K562 (cell line): ENCODE results near the gene CRYBA1. TPM values are rescaled to one million over a fixed set of nuclear protein-coding genes. Genes with fewer than 3 reads are reported as not detected.
A peak's percentile ranks its signal among the peaks of the same experiment; 100 is the strongest.

Experiments used
- ARHGAP35 ChIP-seq: fragments of 450-650 bp; IDR thresholded peaks from 2 replicates; pipeline ENCODE4 v1.6.1; 2018; ENCODE audit not compliant: partially characterized antibody
- ATF6 ChIP-seq: sonication (generic); formaldehyde crosslinking; IDR thresholded peaks from 2 replicates; pipeline ENCODE4 v1.4.0; 2020; ENCODE audit warnings: mild to moderate bottlenecking, missing genetic modification reagents
- CEBPB ChIP-seq: fragments of 450-650 bp; IDR thresholded peaks from 2 replicates; pipeline ENCODE4 v1.6.1; 2016; ENCODE audit warnings: missing genetic modification characterization, missing compliant biosample characterization
- CEBPG ChIP-seq, 3 experiments: fragments of 200-800 bp in 1 of 3; sonication (Bioruptor generic) in 1 of 3; sonication (generic) in 1 of 3; formaldehyde crosslinking in 1 of 3; IDR thresholded peaks in 2 of 3; conservative IDR thresholded peaks in 1 of 3; 2 replicates each; pipeline versions ENCODE4 v1.6.1 to v1.8.0; 2016 to 2022; ENCODE audit warnings: missing compliant biosample characterization in 2 of 3, missing genetic modification characterization in 2 of 3, mild to moderate bottlenecking in 1 of 3, missing genetic modification reagents in 1 of 3
- CTCF ChIP-seq, 3 experiments: IDR thresholded peaks in 2 of 3; conservative IDR thresholded peaks in 1 of 3; 2 replicates each; pipeline ENCODE4 v1.5.1; 2011 to 2012; ENCODE audit warnings: low read length in 3 of 3, mild to moderate bottlenecking in 3 of 3, control low read depth in 2 of 3, improper control_type of control experiment in 1 of 3, inconsistent platforms in 1 of 3, low read depth in 1 of 3, mixed read lengths in 1 of 3, moderate library complexity in 1 of 3; ENCODE audit not compliant: insufficient read depth in 2 of 3
- DACH1 ChIP-seq: fragments of 450-650 bp; IDR thresholded peaks from 2 replicates; pipeline ENCODE4 v1.6.1; 2018; ENCODE audit not compliant: partially characterized antibody
- NUFIP1 ChIP-seq: fragments of 450-650 bp; IDR thresholded peaks from 2 replicates; pipeline ENCODE4 v1.6.1; 2018; ENCODE audit not compliant: partially characterized antibody
- SMC3 ChIP-seq: conservative IDR thresholded peaks from 2 replicates; pipeline ENCODE4 v1.6.1; 2011; ENCODE audit warnings: low read depth, low read length, improper control_type of control experiment; ENCODE audit not compliant: insufficient read depth
- SPI1 ChIP-seq: IDR thresholded peaks from 2 replicates; pipeline ENCODE4 v1.6.1; 2011; ENCODE audit warnings: low read depth, low read length, control low read depth, borderline replicate concordance
- ZNF263 ChIP-seq: sonication (generic); formaldehyde crosslinking; IDR thresholded peaks from 2 replicates; pipeline ENCODE4 v1.8.0; 2022; ENCODE audit warnings: mild to moderate bottlenecking, missing genetic modification reagents, borderline replicate concordance
- polyA plus RNA-seq, 8 experiments: library from polyadenylated mRNA; depleted of rRNA in 4 of 8; stranded (reverse) in 5 of 8; unstranded in 3 of 8; fragments of >200 nt; fragmentation: Nextera tagmentation in 2 of 8; fragmentation: Illumina TruSeq in 1 of 8; extraction: Ambion mirVana in 2 of 8; extraction: Trizol in 1 of 8; gene quantifications; 2 replicates each; pipeline versions ENCODE4 v1.2.1 to v1.2.3, GENCODE V29; 2011 to 2014; ENCODE audit warnings: inconsistent platforms in 1 of 8, missing spikeins in 1 of 8
- total RNA-seq, 7 experiments: library from RNA; depleted of rRNA in 6 of 7; stranded (reverse); fragments of >200 nt in 6 of 7; fragmentation: Illumina TruSeq in 2 of 7; extraction: Trizol in 2 of 7; gene quantifications; 2 replicates each; pipeline versions ENCODE4 v1.2.1 to v1.2.3, GENCODE V29; 2011 to 2021; ENCODE audit warnings: low replicate concordance in 1 of 7
- TF ChIP-seq, protein P1 (sequence below): fragments of 450-650 bp; IDR thresholded peaks from 2 replicates; pipeline ENCODE4 v1.7.1; 2018; ENCODE audit warnings: mild to moderate bottlenecking, low read depth; ENCODE audit not compliant: partially characterized antibody
- TF ChIP-seq, protein P2 (sequence below): sonication (generic); formaldehyde crosslinking; IDR thresholded peaks from 2 replicates; pipeline ENCODE4 v1.8.0; 2022; ENCODE audit warnings: mild to moderate bottlenecking, missing genetic modification reagents

Gene CRYBA1
- total and polyA plus RNA-seq, 9 of the 15 experiments (the other 6 are each of a cell fraction or from before 2014, with no cell fraction given) = not detected

DNA sequence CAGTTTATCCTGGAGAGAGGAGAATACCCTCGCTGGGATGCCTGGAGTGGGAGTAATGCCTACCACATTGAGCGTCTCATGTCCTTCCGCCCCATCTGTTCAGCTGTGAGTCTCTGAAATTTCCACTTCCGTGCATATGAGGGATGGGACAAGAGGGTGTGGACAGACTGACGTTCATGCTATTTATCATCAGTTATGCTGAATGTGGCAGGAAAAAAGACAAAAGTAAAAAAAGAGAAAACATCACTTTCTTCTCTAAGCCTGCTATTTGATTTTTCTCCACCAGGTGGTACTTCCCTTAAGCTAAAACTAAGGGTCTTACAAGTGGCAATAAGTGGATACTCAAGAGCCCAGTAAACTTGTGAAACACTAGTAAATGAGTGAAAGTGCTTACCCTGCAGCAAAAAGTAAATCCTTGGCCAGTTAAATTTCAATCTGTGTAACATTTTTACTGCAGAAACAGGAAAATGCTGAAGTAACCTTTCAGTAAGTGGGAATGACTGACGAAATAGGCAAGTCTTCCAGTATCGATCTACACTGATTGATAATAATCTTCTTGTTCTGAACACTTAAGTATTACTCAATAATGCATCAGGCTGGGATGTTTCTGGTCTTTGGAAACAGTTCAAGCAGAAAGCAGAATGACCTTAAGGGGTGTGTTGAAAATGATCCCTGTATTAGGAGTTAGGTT is 5.6 kb downstream of the CRYBA1 start (continued):
- TF ChIP-seq CTCF (IDR thresholded peaks at IDR 0.05 in 2 of 3, conservative IDR thresholded peaks at IDR 0.05 in 1 of 3; ENCODE audit: insufficient read depth in 2 of 3, low read depth in 1 of 3, low read length in 3 of 3) (peak; percentile 46 to 60 (median 59); a peak in 5 of 6 replicates), CEBPG (CRISPR knock-in tag; IDR thresholded peaks at IDR 0.05) (no peak), CEBPG (tag; conservative IDR thresholded peaks at IDR 0.05 in 1 of 2, IDR thresholded peaks at IDR 0.05 in 1 of 2) (0 out of 4 replicates have a peak, but pooled peaks of 1 of the 2 experiments have one; percentile 32), NUFIP1 (no peak), ZNF263 (no peak), ATF6 (CRISPR knock-in tag) (no peak), DACH1 (no peak), CEBPB (tag) (peak; percentile 54; the same call in 1 of the 2 replicates), SMC3 (0 out of 2 replicates have a peak, but pooled peaks have one; percentile 23), SPI1 (no peak), ARHGAP35 (no peak)
- TF ChIP-seq, protein P1, sequence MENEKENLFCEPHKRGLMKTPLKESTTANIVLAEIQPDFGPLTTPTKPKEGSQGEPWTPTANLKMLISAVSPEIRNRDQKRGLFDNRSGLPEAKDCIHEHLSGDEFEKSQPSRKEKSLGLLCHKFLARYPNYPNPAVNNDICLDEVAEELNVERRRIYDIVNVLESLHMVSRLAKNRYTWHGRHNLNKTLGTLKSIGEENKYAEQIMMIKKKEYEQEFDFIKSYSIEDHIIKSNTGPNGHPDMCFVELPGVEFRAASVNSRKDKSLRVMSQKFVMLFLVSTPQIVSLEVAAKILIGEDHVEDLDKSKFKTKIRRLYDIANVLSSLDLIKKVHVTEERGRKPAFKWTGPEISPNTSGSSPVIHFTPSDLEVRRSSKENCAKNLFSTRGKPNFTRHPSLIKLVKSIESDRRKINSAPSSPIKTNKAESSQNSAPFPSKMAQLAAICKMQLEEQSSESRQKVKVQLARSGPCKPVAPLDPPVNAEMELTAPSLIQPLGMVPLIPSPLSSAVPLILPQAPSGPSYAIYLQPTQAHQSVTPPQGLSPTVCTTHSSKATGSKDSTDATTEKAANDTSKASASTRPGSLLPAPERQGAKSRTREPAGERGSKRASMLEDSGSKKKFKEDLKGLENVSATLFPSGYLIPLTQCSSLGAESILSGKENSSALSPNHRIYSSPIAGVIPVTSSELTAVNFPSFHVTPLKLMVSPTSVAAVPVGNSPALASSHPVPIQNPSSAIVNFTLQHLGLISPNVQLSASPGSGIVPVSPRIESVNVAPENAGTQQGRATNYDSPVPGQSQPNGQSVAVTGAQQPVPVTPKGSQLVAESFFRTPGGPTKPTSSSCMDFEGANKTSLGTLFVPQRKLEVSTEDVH = no peak
- TF ChIP-seq, protein P2, sequence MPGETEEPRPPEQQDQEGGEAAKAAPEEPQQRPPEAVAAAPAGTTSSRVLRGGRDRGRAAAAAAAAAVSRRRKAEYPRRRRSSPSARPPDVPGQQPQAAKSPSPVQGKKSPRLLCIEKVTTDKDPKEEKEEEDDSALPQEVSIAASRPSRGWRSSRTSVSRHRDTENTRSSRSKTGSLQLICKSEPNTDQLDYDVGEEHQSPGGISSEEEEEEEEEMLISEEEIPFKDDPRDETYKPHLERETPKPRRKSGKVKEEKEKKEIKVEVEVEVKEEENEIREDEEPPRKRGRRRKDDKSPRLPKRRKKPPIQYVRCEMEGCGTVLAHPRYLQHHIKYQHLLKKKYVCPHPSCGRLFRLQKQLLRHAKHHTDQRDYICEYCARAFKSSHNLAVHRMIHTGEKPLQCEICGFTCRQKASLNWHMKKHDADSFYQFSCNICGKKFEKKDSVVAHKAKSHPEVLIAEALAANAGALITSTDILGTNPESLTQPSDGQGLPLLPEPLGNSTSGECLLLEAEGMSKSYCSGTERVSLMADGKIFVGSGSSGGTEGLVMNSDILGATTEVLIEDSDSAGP (CRISPR knock-in tag) = no peak
- TF ChIP-seq, all 486 proteins: peak for 6
